ENCODE data around the gene PGBD1.
A peak's percentile ranks its signal among the peaks of the same experiment; 100 is the strongest.

The PGBD1 gene

GRCh38 chr6:28257042-28257441, 24.3 kb upstream of the PGBD1 start:
- DNase-seq (ENCODE audit: insufficient read length, low spot score), result no peak
- TF ChIP-seq, protein P1, sequence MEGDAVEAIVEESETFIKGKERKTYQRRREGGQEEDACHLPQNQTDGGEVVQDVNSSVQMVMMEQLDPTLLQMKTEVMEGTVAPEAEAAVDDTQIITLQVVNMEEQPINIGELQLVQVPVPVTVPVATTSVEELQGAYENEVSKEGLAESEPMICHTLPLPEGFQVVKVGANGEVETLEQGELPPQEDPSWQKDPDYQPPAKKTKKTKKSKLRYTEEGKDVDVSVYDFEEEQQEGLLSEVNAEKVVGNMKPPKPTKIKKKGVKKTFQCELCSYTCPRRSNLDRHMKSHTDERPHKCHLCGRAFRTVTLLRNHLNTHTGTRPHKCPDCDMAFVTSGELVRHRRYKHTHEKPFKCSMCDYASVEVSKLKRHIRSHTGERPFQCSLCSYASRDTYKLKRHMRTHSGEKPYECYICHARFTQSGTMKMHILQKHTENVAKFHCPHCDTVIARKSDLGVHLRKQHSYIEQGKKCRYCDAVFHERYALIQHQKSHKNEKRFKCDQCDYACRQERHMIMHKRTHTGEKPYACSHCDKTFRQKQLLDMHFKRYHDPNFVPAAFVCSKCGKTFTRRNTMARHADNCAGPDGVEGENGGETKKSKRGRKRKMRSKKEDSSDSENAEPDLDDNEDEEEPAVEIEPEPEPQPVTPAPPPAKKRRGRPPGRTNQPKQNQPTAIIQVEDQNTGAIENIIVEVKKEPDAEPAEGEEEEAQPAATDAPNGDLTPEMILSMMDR (IDR thresholded peaks at IDR 0.05; ENCODE audit: insufficient read depth, missing control alignments), result no peak
- FAIRE-seq, result no peak

DNA sequence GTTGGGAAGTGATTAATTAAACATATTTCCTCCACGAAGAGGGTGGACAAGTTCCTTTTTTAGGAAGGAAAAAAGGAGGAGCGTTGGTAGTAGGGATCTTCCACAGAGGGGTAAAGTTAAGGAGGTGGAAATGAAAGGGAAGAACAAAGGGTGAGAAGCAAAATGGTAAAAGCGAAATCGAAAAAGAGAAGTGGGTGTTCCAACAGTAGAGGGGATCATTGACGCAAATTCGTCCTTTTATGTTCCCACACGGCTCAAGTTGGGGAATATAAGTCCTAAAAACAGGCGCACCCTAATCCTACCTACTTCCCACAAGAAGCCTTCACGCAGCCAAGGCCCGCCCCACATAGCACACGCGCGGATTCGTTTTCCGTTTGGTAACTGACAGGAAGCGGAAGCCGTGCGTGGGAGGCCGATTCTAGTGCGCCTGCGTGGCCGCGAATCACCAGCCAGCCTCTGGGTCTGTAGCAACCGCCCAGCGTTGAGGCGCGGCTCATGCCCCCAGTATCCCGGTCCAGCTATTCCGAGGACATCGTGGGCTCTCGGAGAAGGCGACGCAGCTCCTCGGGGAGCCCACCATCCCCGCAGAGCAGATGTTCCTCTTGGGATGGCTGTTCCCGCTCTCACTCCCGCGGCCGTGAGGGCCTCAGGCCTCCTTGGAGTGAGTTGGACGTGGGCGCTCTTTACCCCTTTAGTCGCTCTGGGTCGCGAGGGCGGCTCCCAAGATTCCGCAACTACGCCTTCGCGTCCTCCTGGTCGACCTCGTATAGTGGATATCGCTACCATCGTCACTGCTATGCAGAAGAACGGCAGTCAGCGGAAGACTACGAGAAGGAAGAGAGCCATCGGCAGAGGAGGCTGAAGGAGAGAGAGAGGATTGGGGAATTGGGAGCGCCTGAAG, 22.2 kb upstream of the PGBD1 start, which contains the start of gene NKAPL:
Gene NKAPL (plus strand): TSS at position 421 of the 901 bp plus-strand sequence. CDS start 75 bp downstream, at position 496.
- TF ChIP-seq, protein P1 (IDR thresholded peaks at IDR 0.05; ENCODE audit: insufficient read depth, missing control alignments), result no peak
- FAIRE-seq (no peak), DNase-seq (ENCODE audit: insufficient read length, low spot score) (no peak)

DNA sequence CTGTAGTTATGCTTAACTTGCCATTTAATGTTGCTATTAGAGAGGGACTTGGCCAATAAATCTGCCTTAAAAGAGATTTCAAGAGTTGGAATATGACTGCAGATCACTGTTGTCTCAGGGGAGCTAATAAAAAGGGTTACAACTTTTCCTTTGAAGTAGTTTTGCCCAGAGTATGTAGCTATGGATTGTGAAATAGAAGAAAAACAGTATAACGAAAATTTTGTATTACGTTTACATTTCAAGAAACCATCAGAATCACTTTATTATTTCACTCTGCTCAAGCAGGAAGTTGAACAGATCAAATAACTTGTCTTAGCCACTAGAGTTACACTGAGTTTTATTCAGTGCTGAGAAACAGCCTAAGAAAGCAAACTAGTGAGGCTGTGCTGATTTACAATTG, 17.4 kb upstream of the PGBD1 start:
- DNase-seq (ENCODE audit: insufficient read length, low spot score) (no peak), FAIRE-seq (no peak)
- TF ChIP-seq, protein P1 (IDR thresholded peaks at IDR 0.05; ENCODE audit: insufficient read depth, missing control alignments), result no peak

DNA sequence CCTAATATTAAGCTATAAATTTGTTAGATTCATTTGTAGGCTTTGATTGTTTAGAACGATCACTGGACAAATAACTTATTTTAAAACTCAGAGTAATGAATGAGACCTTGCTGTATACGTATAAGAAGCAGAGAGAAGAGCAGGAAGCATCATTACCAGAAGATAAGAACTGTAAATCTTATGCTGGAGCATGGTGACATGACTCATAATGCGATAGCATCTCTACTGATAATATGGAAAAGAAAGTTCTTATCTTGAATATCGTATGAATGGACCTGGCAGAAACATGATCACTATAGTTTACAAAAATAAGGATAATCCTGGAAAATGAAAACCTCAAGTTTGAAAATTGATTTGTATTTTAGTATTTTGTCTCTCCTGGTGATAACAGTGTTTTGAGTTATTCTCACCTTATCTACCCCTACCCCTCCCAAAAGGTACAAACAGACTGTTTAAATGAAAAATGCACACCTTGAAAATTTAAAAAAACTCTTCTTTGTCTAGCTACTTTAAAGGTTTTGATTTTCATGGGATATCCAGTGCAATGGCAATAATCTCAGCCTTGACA, 16.5 kb upstream of the PGBD1 start:
- FAIRE-seq, result no peak
- TF ChIP-seq, protein P1 (IDR thresholded peaks at IDR 0.05; ENCODE audit: insufficient read depth, missing control alignments), result no peak
- no peak for DNase-seq (ENCODE audit: insufficient read length, low spot score)

DNA sequence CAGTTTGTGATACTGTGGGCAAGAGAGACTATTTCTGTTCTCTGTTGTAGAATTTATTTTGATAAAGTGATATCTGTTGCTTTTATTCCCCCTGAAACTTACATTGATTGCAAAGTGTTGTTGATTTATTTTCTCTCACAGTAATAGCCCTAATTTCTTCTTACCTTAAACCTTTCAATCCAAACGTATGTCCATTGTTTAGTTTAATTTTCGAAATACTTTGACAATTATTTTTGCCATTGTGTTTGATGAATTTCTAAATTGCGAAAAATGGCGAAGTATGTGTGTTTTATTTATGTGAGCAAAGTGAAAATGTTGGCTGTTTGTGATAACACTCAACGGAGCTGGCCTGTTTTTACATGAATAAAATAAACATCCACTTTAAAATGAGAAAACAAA, 14.8 kb upstream of the PGBD1 start:
- DNase-seq (ENCODE audit: insufficient read length, low spot score) (no peak), FAIRE-seq (no peak)
- TF ChIP-seq, protein P1 (IDR thresholded peaks at IDR 0.05; ENCODE audit: insufficient read depth, missing control alignments), result no peak

GRCh38 chr6:28266962-28267694, 14.2 kb upstream of the PGBD1 start, which contains the start of gene ZSCAN26:
ZSCAN26 (plus strand) TSS chr6:28267143; CDS start chr6:28271920, 4,777 bp downstream.
- FAIRE-seq, result no peak
- TF ChIP-seq, protein P1 (IDR thresholded peaks at IDR 0.05; ENCODE audit: insufficient read depth, missing control alignments), result no peak
- DNase-seq (ENCODE audit: insufficient read length, low spot score), result peak; percentile 48

Data from D721Med (cell line).